ENCODE data around the gene CHAT.

Gene CHAT

DNA sequence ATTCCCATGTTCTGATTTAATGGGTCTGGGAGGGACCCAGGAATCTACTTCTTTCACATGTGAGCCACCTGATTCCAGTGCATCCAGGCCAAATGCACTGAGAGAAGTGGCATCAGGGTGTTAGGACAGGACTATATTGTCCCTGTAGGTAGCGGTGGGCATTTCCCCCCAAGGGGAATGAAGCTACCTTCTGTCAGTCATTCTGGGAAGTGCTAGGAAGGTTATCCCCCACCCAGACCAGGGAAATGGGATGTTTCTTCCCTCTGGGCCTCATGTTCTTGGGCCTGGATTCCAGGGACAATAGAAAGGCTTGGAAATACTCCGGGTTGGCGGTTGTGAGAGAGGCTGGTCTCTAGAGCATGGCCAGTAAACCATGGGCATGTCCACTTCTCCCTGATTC lies 86.4 kb downstream of the CHAT start:
- no peak overlapping the region for H3K4me3 Mint-ChIP-seq
- H3K9me3 Mint-ChIP-seq: no peaks in the 10 kb centered on the region
- no peak overlapping the region for H3K27ac Mint-ChIP-seq
- no peaks in the 10 kb centered on the region for H3K36me3 Mint-ChIP-seq
- no peak for ATAC-seq (ENCODE audit: low read depth)
- no peak for DNase-seq (ENCODE audit: low spot score in 2 of 2)
- H3K27me3 Mint-ChIP-seq: peaks cover 15% of the 10 kb centered on the region
- no peaks in the 10 kb centered on the region for H3K4me1 Mint-ChIP-seq

DNA sequence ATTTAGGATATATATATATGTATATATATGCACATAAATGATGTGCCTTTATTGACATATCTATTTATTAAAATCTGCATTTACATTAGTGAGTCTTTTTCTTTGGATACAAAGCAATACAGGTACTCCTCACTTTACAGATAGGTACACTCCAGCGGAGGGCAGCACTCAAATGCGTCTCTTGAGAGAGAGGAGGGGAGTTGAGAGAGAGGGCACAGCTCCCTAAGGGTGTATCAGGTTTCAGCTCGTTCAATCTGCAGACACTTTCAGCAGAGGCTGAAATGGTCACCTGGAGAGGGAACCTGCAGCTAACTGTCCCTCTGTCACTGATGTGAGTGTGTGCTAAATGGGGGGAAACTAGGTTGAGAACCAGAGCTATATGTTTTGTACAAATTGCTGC lies 87.2 kb downstream of the CHAT start:
- Mint-ChIP-seq H3K27me3 (peaks cover 15% of the 10 kb centered on the region), H3K4me3 (no peak overlapping the region), H3K9me3 (no peaks in the 10 kb centered on the region), H3K36me3 (no peaks in the 10 kb centered on the region), H3K27ac (no peak overlapping the region), H3K4me1 (no peaks in the 10 kb centered on the region)
- no peak for ATAC-seq (ENCODE audit: low read depth)
- DNase-seq (ENCODE audit: low spot score in 2 of 2): no peak

DNA sequence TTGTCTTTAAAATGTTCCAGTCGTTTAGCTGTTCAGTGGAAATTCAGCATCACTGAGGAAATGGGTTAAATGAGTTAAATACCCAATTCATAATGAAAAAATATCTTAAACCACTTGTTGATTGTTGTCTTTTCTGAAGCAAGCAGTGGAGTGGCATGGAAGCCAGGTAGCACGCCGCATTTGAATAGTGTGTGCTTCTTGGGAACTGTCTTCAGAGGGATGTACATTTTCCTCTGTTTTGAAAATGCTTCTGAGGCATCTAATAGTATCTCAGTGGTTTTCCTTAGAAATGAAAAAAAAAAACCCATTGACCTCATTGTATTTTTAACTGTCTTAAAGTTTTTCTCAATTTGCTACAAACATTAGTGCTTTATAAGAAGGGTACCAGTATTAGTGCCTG lies 93.7 kb downstream of the CHAT start:
- peaks cover 19% of the 10 kb centered on the region for H3K27me3 Mint-ChIP-seq
- no peak overlapping the region for H3K4me3 Mint-ChIP-seq
- no peaks in the 10 kb centered on the region for H3K9me3 Mint-ChIP-seq
- ATAC-seq (ENCODE audit: low read depth) (no peak), DNase-seq (ENCODE audit: low spot score in 2 of 2) (no peak)
- no peak overlapping the region for H3K27ac Mint-ChIP-seq
- H3K36me3 Mint-ChIP-seq: no peaks in the 10 kb centered on the region
- no peaks in the 10 kb centered on the region for H3K4me1 Mint-ChIP-seq

DNA sequence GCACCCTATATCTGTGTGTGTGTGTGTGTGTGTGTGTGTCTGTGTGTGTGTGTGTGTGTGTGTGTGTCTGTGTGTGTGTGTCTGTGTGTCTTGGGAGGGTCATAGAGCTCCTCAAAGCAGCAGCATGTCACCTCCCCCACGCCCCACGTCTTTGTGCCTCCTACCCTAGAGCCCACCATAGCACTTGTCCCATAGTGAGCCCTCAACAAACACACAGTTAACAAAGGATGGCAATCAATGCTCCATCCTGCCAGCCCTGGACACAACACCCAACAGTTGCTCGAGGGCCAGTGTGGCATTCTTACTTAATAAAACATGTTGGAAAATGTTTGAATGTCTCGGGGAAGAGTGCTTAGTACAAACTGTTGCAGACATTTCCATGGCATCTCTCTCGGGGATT lies 96.1 kb downstream of the CHAT start:
- ATAC-seq (ENCODE audit: low read depth) (no peak), DNase-seq (ENCODE audit: low spot score in 2 of 2) (no peak)
- Mint-ChIP-seq H3K27ac (no peak overlapping the region), H3K4me1 (no peaks in the 10 kb centered on the region), H3K9me3 (no peaks in the 10 kb centered on the region), H3K4me3 (no peak overlapping the region), H3K36me3 (no peaks in the 10 kb centered on the region), H3K27me3 (peaks cover 17% of the 10 kb centered on the region)

DNA sequence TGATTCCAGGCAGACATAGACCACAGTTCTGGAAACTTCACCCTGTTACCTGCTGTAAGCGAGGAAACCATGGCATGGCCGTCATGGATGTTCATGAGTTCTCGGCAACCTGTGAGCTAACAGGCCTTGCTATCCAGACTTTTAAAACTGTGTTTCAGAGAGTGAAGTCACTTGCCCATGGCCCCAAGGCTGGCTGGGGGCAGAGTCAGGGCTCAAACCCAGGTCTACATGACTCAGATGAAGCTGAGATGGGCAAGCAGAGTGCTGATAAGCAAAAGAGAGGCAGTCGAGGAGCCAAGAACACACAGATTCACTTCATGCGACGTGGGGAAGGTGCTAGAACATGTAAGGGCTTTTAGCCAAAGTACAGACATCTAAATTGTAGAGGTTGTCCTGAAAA lies 97.1 kb downstream of the CHAT start:
- no peak for DNase-seq (ENCODE audit: low spot score in 2 of 2)
- H3K27ac Mint-ChIP-seq: no peak overlapping the region
- H3K9me3 Mint-ChIP-seq: no peaks in the 10 kb centered on the region
- H3K4me1 Mint-ChIP-seq: no peaks in the 10 kb centered on the region
- peaks cover 17% of the 10 kb centered on the region for H3K27me3 Mint-ChIP-seq
- H3K4me3 Mint-ChIP-seq: no peak overlapping the region
- no peak for ATAC-seq (ENCODE audit: low read depth)
- no peaks in the 10 kb centered on the region for H3K36me3 Mint-ChIP-seq

- Mint-ChIP-seq H3K9me3 (peaks cover 2% of the 10 kb centered on the region), H3K4me3 (no peak overlapping the region), H3K4me1 (no peaks in the 10 kb centered on the region), H3K27ac (no peak overlapping the region), H3K27me3 (peaks cover 19% of the 10 kb centered on the region), H3K36me3 (no peaks in the 10 kb centered on the region)
- ATAC-seq (ENCODE audit: low read depth) (no peak), DNase-seq (ENCODE audit: low spot score in 2 of 2) (no peak)
Observed at GRCh38 chr10:49711481-49711880, 97.6 kb downstream of the CHAT start.

DNA sequence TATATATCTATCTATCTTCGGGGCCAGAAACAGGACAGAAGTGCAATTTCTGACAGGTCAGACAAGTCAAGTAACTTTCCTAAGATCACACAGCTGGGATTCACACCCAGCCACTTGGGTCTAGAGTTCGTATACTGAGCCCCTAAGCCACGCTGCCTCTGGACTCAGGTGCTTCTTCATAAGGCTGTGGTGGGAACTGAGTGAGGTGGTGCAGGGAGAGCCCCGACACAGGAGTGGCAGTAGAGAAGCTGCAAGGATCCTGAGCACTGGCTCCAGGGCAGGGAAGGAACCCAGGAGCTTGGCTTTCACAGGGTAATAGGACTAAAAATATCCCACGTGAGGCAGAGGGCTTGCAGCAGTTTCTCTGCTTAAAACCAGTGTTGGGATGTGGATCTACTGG lies 99.4 kb downstream of the CHAT start:
- H3K9me3 Mint-ChIP-seq: peaks cover 4% of the 10 kb centered on the region
- DNase-seq (ENCODE audit: low spot score in 2 of 2) (no peak), ATAC-seq (ENCODE audit: low read depth) (no peak)
- no peaks in the 10 kb centered on the region for H3K36me3 Mint-ChIP-seq
- peaks cover 23% of the 10 kb centered on the region for H3K27me3 Mint-ChIP-seq
- no peaks in the 10 kb centered on the region for H3K4me1 Mint-ChIP-seq
- H3K4me3 Mint-ChIP-seq: no peak overlapping the region
- H3K27ac Mint-ChIP-seq: no peak overlapping the region

All from memory B cell (primary cell).